IPS-20b (cell line): Measurements from ENCODE around the gene MRE11.
"Not testable (repeated sequence)": the region's sequence is repeated elsewhere in the genome, so short reads cannot be mapped to it uniquely, and the experiment has no call there.

Source experiments
- H3K27ac ChIP-seq: one replicate; pipeline ENCODE4 v1.5.1; 2013; ENCODE audit warnings: low read length
- H3K27me3 ChIP-seq: 2 replicates; pipeline ENCODE4 v1.6.1; 2013; ENCODE audit warnings: mild to moderate bottlenecking, low read length, inconsistent platforms; ENCODE audit not compliant: insufficient read depth
- H3K36me3 ChIP-seq: 2 replicates; pipeline ENCODE4 v1.6.1; 2013; ENCODE audit warnings: low read depth, mild to moderate bottlenecking, inconsistent platforms, low read length, moderate library complexity; ENCODE audit not compliant: insufficient read depth
- H3K4me1 ChIP-seq: 2 replicates; pipeline ENCODE4 v1.6.1; 2013; ENCODE audit warnings: mild to moderate bottlenecking, control low read depth, inconsistent platforms, low read length, moderate library complexity; ENCODE audit not compliant: insufficient read depth
- H3K4me3 ChIP-seq: 2 replicates; pipeline ENCODE4 v1.5.1; 2013; ENCODE audit warnings: mild to moderate bottlenecking, low read length, inconsistent platforms
- H3K9ac ChIP-seq: 2 replicates; pipeline ENCODE4 v1.6.1; 2013; ENCODE audit warnings: low read depth, mild to moderate bottlenecking, inconsistent platforms, low read length, moderate library complexity
- H3K9me3 ChIP-seq: 2 replicates; pipeline ENCODE4 v1.6.1; 2013; ENCODE audit warnings: mild to moderate bottlenecking, low read depth, low read length, inconsistent platforms; ENCODE audit not compliant: insufficient read depth

MRE11 gene

GRCh38 chr11:94370576-94370975 is 123.1 kb downstream of the MRE11 start:
- not testable (repeated sequence) for H3K4me3 ChIP-seq, H3K27ac ChIP-seq, H3K9ac ChIP-seq, H3K36me3 ChIP-seq, H3K27me3 ChIP-seq, H3K4me1 ChIP-seq
- H3K9me3 ChIP-seq, result peaks cover 14% of the 10 kb centered on the region; the same call in 1 of the 2 replicates
